OCI-LY7 (cell line): ENCODE measurements around the gene RPL7L1. TPM values are rescaled to one million over a fixed set of nuclear protein-coding genes. Genes with fewer than 3 reads are reported as not detected.

Experiments used
- BruUV-seq: library from RNA; stranded (reverse); fragments of 400-500 nt; replicated peaks from 2 replicates; lab custom pipeline; 2021; lab: Mats Ljungman, UMichigan
- CTCF ChIA-PET: fragments of 300-600 bp; sonication (Branson Sonifier 250); formaldehyde crosslinking; loops from one replicate; lab custom pipeline; 2022; ENCODE audit warnings: antibody characterized with exemption; ENCODE audit not compliant: unreplicated experiment; lab: Charles Lee
- POLR2A ChIA-PET: fragments of 300-600 bp; sonication (Branson Sonifier 250); formaldehyde crosslinking; loops from one replicate; lab custom pipeline; 2022; ENCODE audit warnings: antibody characterized with exemption; lab: Charles Lee
- DNase-seq: peaks from one replicate; pipeline ENCODE4 v3.0.0-alpha.2; 2015; ENCODE audit warnings: low spot score
- H2AFZ ChIP-seq: fragments of 200-600 bp; sonication (generic), shearing (Covaris generic); 2 replicates; pipeline ENCODE4 v1.6.1; 2014; ENCODE audit warnings: mild to moderate bottlenecking, antibody characterized with exemption, low read length, moderate library complexity
- H3K27ac ChIP-seq: fragments of 200-600 bp; sonication (generic); 2 replicates; pipeline ENCODE4 v1.5.1; 2014; ENCODE audit warnings: mixed run types, low read depth, mild to moderate bottlenecking, moderate library complexity, low read length, inconsistent platforms; ENCODE audit not compliant: poor library complexity, severe bottlenecking
- H3K36me3 ChIP-seq: fragments of 200-600 bp; sonication (generic); 2 replicates; pipeline ENCODE4 v1.6.1; 2014; ENCODE audit warnings: mild to moderate bottlenecking, antibody characterized with exemption, low read length, moderate library complexity, mixed read lengths; ENCODE audit not compliant: insufficient read depth
- H3K4me1 ChIP-seq: fragments of 200-600 bp; sonication (generic); 2 replicates; pipeline ENCODE4 v1.5.1; 2014; ENCODE audit warnings: mild to moderate bottlenecking, low read length; ENCODE audit not compliant: insufficient read depth, poor library complexity, severe bottlenecking
- H3K4me2 ChIP-seq: fragments of 200-600 bp; sonication (generic); 2 replicates; pipeline ENCODE4 v1.6.1; 2014; ENCODE audit warnings: mild to moderate bottlenecking, low read length
- H3K4me3 ChIP-seq: fragments of 200-600 bp; sonication (generic); 2 replicates; pipeline ENCODE4 v1.5.1; 2014; ENCODE audit warnings: mild to moderate bottlenecking, low read depth, low read length; ENCODE audit not compliant: poor library complexity, severe bottlenecking
- H3K79me2 ChIP-seq: fragments of 200-600 bp; sonication (generic); 2 replicates; pipeline ENCODE4 v1.6.1; 2016; ENCODE audit warnings: low read depth, mild to moderate bottlenecking, low read length, moderate library complexity, mixed read lengths; ENCODE audit not compliant: insufficient read depth
- H3K9me2 ChIP-seq: fragments of 200-600 bp; sonication (generic); 2 replicates; pipeline ENCODE4 v1.6.1; 2016; ENCODE audit warnings: mild to moderate bottlenecking, low read length, mixed read lengths; ENCODE audit not compliant: insufficient read depth
- H3K9me3 ChIP-seq: fragments of 200-600 bp; sonication (generic); 2 replicates; pipeline ENCODE4 v1.6.1; 2014; ENCODE audit warnings: mild to moderate bottlenecking, mixed run types, low read length, mixed read lengths
- H4K20me1 ChIP-seq: fragments of 200-600 bp; sonication (generic); 2 replicates; pipeline ENCODE4 v1.6.1; 2014; ENCODE audit warnings: mild to moderate bottlenecking, antibody characterized with exemption, low read length, moderate library complexity, mixed read lengths; ENCODE audit not compliant: insufficient read depth
- EZH2phosphoT487 ChIP-seq: fragments of 200-600 bp; sonication (generic); IDR thresholded peaks from 2 replicates; pipeline ENCODE4 v1.6.1; 2018; ENCODE audit warnings: low read depth, borderline replicate concordance, mild to moderate bottlenecking, mixed run types, antibody characterized with exemption, low read length, moderate library complexity, mixed read lengths
- intact Hi-C: fragments of 100-400 bp; cut with micrococcal nuclease; formaldehyde crosslinking; loops from one replicate; pipeline ENCODE4 v1.10.0; 2022; ENCODE audit not compliant: unreplicated experiment
- total RNA-seq, 2 experiments: library from RNA; depleted of rRNA in 1 of 2; stranded (reverse); fragments of >200 nt in 1 of 2; shearing (Covaris generic) in 1 of 2; gene quantifications; 2 replicates each; pipeline ENCODE4 v1.2.3, GENCODE V29; 2014 to 2022
- TF ChIP-seq, protein P1 (sequence below): fragments of 200-600 bp; sonication (generic); conservative IDR thresholded peaks from 2 replicates; pipeline ENCODE4 v1.5.1; 2014; ENCODE audit warnings: mild to moderate bottlenecking, antibody characterized with exemption, low read length, moderate library complexity, mixed read lengths

Gene RPL7L1
- total RNA-seq, 2 experiments from 2014 or later: 101 to 123 TPM

DNA sequence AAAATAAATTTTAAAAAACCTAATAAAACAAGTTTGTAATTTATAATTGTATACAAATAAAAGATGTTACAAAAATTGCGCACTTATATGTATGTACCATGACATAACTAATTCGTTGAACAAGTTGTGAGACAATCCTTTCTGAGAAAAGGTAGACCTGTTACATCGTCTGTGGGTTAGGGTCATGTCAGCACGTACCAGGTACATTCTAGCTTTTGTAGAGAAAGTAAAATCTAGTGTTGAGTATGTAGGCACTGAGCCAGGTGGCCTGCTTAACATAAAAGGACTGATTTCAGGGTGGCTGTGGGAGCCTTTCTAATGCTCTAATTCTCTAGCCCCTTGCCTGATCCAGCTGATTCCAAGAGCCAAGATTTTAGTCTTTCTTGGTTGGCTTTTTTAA lies 10.4 kb downstream of the RPL7L1 start:
- H3K4me2 ChIP-seq: peak overlapping the region; percentile 72

DNA sequence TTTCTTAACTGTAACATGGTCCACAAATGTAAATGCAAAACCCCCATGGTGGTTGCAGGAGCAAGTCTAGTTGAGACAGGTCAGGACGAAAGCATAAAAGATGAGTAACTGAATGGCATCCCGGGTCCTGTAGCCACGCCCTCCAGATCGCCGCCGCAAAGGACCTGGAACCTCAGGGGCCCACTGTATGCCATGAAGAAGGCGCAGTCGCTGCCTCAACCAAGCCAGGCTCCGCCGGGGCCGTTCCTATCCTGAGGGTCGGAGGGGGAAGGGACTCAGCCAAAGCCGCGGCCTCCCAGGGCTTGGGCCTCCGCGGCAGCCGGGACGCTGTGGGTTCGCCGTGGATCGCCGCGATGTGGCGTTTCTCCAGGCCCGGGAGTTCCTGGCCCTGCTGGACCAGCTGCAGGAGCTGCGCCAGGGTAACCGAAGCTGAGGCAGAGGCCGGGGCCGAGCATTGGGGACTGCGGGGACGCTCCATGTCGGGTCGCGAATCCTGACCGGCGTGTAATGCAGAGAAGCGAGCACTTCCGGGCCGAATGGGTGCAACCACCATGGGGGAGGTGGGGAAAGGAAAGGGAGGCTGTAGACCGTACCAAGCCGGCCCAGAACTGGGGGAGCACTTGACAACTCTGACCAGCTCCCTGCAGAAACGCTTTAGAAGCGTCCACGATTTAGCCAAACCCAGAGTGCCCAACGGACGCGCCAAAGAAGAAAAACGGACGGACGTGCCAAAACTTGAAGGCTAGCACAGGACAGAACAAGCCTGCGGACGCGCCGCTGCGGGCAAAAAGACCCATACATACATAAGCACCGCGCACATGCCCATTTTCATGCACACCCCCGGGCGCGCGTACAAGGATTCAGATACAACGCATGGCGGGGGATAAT lies 11.1 kb downstream of the RPL7L1 start:
- CTCF ChIA-PET: no interaction called here
- intact Hi-C loops: loop anchor here (5.0 kb wide), 2 partner anchors 143 to 328 kb away; partner anchors contain the start of genes TBCC and UBR2

More for the DNA sequence above, 10.4 kb downstream of the RPL7L1 start:
- TF ChIP-seq, protein P1, sequence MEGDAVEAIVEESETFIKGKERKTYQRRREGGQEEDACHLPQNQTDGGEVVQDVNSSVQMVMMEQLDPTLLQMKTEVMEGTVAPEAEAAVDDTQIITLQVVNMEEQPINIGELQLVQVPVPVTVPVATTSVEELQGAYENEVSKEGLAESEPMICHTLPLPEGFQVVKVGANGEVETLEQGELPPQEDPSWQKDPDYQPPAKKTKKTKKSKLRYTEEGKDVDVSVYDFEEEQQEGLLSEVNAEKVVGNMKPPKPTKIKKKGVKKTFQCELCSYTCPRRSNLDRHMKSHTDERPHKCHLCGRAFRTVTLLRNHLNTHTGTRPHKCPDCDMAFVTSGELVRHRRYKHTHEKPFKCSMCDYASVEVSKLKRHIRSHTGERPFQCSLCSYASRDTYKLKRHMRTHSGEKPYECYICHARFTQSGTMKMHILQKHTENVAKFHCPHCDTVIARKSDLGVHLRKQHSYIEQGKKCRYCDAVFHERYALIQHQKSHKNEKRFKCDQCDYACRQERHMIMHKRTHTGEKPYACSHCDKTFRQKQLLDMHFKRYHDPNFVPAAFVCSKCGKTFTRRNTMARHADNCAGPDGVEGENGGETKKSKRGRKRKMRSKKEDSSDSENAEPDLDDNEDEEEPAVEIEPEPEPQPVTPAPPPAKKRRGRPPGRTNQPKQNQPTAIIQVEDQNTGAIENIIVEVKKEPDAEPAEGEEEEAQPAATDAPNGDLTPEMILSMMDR: no peak
- TF ChIP-seq EZH2phosphoT487: no peak
- ChIA-PET POLR2A (interaction anchor here (0.6 to 1.5 kb wide), 4 partner anchors 9 to 97 kb away, joined by 3 to 5 read pairs (median 4); partner anchors contain the start of gene RPL7L1), CTCF (no interaction called here)
- peak; percentile 23 for DNase-seq
- BruUV-seq: no TSS peak
- Histone ChIP-seq H3K36me3 (peaks cover 28% of the 10 kb centered on the region), H3K9me2 (no peaks in the 10 kb centered on the region), H3K4me1 (peaks cover 40% of the 10 kb centered on the region), H3K4me3 (peak overlapping the region; percentile 74), H3K9me3 (no peaks in the 10 kb centered on the region), H4K20me1 (no peaks in the 10 kb centered on the region), H3K27ac (peak overlapping the region; percentile 76), H2AFZ (no peak overlapping the region), H3K79me2 (peaks cover 8% of the 10 kb centered on the region; the same call in 1 of the 2 replicates)
- intact Hi-C loops: loop anchor here (5.0 kb wide), 2 partner anchors 143 to 328 kb away; partner anchors contain the start of genes TBCC and UBR2

More for the DNA sequence above, 11.1 kb downstream of the RPL7L1 start:
- peak; percentile 97 for DNase-seq
- POLR2A ChIA-PET: interaction anchor here (0.7 to 1.5 kb wide), 3 partner anchors 9 to 49 kb away, joined by 3 to 5 read pairs (median 3); partner anchors contain the start of gene RPL7L1
- Histone ChIP-seq H3K4me3 (peak overlapping the region; percentile 74), H3K9me3 (no peaks in the 10 kb centered on the region), H2AFZ (peak overlapping the region; percentile 69), H3K27ac (peak overlapping the region; percentile 76), H3K9me2 (no peaks in the 10 kb centered on the region), H3K36me3 (peaks cover 22% of the 10 kb centered on the region), H3K4me1 (peaks cover 40% of the 10 kb centered on the region), H3K4me2 (peak overlapping the region; percentile 72), H3K79me2 (peaks cover 8% of the 10 kb centered on the region; the same call in 1 of the 2 replicates), H4K20me1 (no peaks in the 10 kb centered on the region)
- TSS peak; percentile 94 for BruUV-seq
- TF ChIP-seq, protein P1: no peak
- no peak for TF ChIP-seq EZH2phosphoT487
